ACC112 (cell line): ENCODE results near the gene KRTAP5-6.
"Not testable (repeated sequence)": the region's sequence is repeated elsewhere in the genome, so short reads cannot be mapped to it uniquely, and the experiment has no call there.

Experiments
- H2AFZ ChIP-seq: fragments of 200-600 bp; sonication (generic); one replicate; pipeline ENCODE4 v1.6.0; 2017; ENCODE audit warnings: antibody characterized with exemption, low read length; ENCODE audit not compliant: unreplicated experiment
- H3K27ac ChIP-seq: fragments of 200-600 bp; sonication (generic); 2 replicates; pipeline ENCODE4 v1.5.1; 2014; ENCODE audit warnings: low read depth, mild to moderate bottlenecking, antibody characterized with exemption, low read length, moderate library complexity
- H3K27me3 ChIP-seq: fragments of 200-600 bp; sonication (generic); 2 replicates; pipeline ENCODE4 v1.6.1; 2014; ENCODE audit warnings: mild to moderate bottlenecking, antibody characterized with exemption, low read length, moderate library complexity, mixed read lengths; ENCODE audit not compliant: insufficient read depth
- H3K36me3 ChIP-seq: fragments of 200-600 bp; sonication (generic); 2 replicates; pipeline ENCODE4 v1.6.1; 2016; ENCODE audit warnings: mild to moderate bottlenecking, antibody characterized with exemption, low read length, moderate library complexity, mixed read lengths; ENCODE audit not compliant: insufficient read depth
- H3K4me1 ChIP-seq: fragments of 200-600 bp; sonication (generic); one replicate; pipeline ENCODE4 v1.6.1; 2016; ENCODE audit warnings: low read length, mixed read lengths; ENCODE audit not compliant: insufficient read depth, unreplicated experiment, control insufficient read depth
- H3K4me3 ChIP-seq: fragments of 200-600 bp; sonication (generic); 2 replicates; pipeline ENCODE4 v1.5.1; 2014; ENCODE audit warnings: mild to moderate bottlenecking, low read depth, low read length
- H3K79me2 ChIP-seq: fragments of 200-600 bp; sonication (generic); one replicate; pipeline ENCODE4 v1.6.0; 2016; ENCODE audit warnings: low read length; ENCODE audit not compliant: control insufficient read depth, unreplicated experiment, insufficient read depth

KRTAP5-6 gene

GRCh38 chr11:1688336-1688947 lies 8.6 kb upstream of the KRTAP5-6 start:
- H3K4me1 ChIP-seq, H3K27me3 ChIP-seq, H3K27ac ChIP-seq, H3K4me3 ChIP-seq, H3K36me3 ChIP-seq, H3K79me2 ChIP-seq, H2AFZ ChIP-seq: not testable (repeated sequence)

GRCh38 chr11:1689250-1690166 lies 7.5 kb upstream of the KRTAP5-6 start:
- not testable (repeated sequence) for H3K27ac ChIP-seq, H3K4me1 ChIP-seq, H3K27me3 ChIP-seq, H3K79me2 ChIP-seq, H2AFZ ChIP-seq, H3K4me3 ChIP-seq, H3K36me3 ChIP-seq

GRCh38 chr11:1690167-1691025 lies 6.6 kb upstream of the KRTAP5-6 start:
- no peaks in the 10 kb centered on the region for H3K79me2 ChIP-seq
- no peak overlapping the region for H3K27ac ChIP-seq
- no peak overlapping the region for H2AFZ ChIP-seq
- H3K27me3 ChIP-seq = peaks cover 6% of the 10 kb centered on the region; the same call in 1 of the 2 replicates
- H3K36me3 ChIP-seq = no peaks in the 10 kb centered on the region
- H3K4me1 ChIP-seq = peaks cover 5% of the 10 kb centered on the region
- H3K4me3 ChIP-seq = no peak overlapping the region

- Histone ChIP-seq H3K4me1 (peaks cover 5% of the 10 kb centered on the region), H3K36me3 (no peaks in the 10 kb centered on the region), H3K4me3 (no peak overlapping the region), H3K27me3 (peaks cover 6% of the 10 kb centered on the region; the same call in 1 of the 2 replicates), H2AFZ (no peak overlapping the region), H3K27ac (no peak overlapping the region), H3K79me2 (no peaks in the 10 kb centered on the region)
Measured at GRCh38 chr11:1691026-1691877, 5.7 kb upstream of the KRTAP5-6 start.

- Histone ChIP-seq H3K79me2 (no peaks in the 10 kb centered on the region), H3K27ac (no peak overlapping the region), H3K36me3 (no peaks in the 10 kb centered on the region), H3K4me1 (peaks cover 5% of the 10 kb centered on the region), H2AFZ (no peak overlapping the region), H3K27me3 (peaks cover 6% of the 10 kb centered on the region; the same call in 1 of the 2 replicates), H3K4me3 (no peak overlapping the region)
Measured at GRCh38 chr11:1691878-1692707, 4.9 kb upstream of the KRTAP5-6 start.

GRCh38 chr11:1692708-1693326 lies 4.2 kb upstream of the KRTAP5-6 start:
- Histone ChIP-seq H3K27me3 (peaks cover 6% of the 10 kb centered on the region; the same call in 1 of the 2 replicates), H2AFZ (no peak overlapping the region), H3K27ac (no peak overlapping the region), H3K79me2 (no peaks in the 10 kb centered on the region), H3K4me3 (no peak overlapping the region; the same call in 1 of the 2 replicates), H3K4me1 (peaks cover 5% of the 10 kb centered on the region), H3K36me3 (no peaks in the 10 kb centered on the region)

DNA sequence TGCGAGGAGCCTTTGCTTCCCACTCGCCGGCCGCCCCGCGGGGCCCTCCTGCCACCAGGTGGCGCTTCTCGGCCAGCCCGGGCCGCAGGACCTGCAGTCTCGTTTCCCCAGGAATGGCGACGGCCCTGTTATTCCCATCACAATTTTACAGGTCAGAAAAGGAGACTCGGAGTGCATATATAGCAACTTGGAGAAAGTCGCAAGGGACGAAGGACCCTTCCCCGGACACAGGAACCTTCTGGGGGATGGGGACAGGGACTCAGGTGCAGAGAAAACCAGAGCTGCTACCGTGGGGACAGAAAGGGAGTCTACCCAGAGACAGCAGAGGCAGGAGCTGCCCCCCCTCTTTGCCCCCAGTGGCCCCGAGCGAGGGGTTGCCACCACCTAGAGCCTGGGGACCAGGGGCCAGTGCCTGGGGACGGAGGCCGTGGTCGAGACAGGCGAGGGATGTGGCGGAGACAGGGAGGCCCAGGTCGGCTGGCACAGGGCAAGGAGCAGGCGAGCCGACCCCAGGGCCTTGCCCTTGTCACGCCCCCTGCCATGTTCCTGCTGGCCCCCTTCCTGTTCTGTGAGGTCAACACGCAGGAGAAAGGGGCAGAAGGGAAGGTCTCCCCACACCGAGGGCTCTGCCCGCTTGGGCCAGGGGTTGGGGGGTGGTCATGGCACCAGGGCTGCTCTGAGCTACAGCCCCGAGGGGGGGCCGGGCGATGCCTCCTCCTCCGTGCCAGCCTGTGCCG lies 3.5 kb upstream of the KRTAP5-6 start:
- H3K79me2 ChIP-seq = no peaks in the 10 kb centered on the region
- H3K27ac ChIP-seq = no peak overlapping the region
- peak overlapping the region; percentile 72 for H2AFZ ChIP-seq
- peaks cover 6% of the 10 kb centered on the region; the same call in 1 of the 2 replicates for H3K27me3 ChIP-seq
- H3K4me3 ChIP-seq = peak overlapping the region; percentile 61
- H3K4me1 ChIP-seq = peaks cover 5% of the 10 kb centered on the region
- no peaks in the 10 kb centered on the region for H3K36me3 ChIP-seq

GRCh38 chr11:1694064-1694845 lies 2.7 kb upstream of the KRTAP5-6 start:
- H3K79me2 ChIP-seq = no peaks in the 10 kb centered on the region
- H3K27ac ChIP-seq = no peak overlapping the region
- peak overlapping the region; percentile 72 for H2AFZ ChIP-seq
- no peaks in the 10 kb centered on the region for H3K36me3 ChIP-seq
- H3K4me3 ChIP-seq = peak overlapping the region; percentile 61
- peaks cover 5% of the 10 kb centered on the region for H3K4me1 ChIP-seq
- peaks cover 6% of the 10 kb centered on the region; the same call in 1 of the 2 replicates for H3K27me3 ChIP-seq
